ELR (cell line): ENCODE results near the gene PTPRD.

Experiments used
- DNase-seq: peaks from one replicate; pipeline ENCODE4 v3.0.0-alpha.2; 2015; ENCODE audit warnings: low read depth

The PTPRD gene

GRCh38 chr9:8863886-8864544, 1748.8 kb downstream of the PTPRD start:
- no peak for DNase-seq

DNA sequence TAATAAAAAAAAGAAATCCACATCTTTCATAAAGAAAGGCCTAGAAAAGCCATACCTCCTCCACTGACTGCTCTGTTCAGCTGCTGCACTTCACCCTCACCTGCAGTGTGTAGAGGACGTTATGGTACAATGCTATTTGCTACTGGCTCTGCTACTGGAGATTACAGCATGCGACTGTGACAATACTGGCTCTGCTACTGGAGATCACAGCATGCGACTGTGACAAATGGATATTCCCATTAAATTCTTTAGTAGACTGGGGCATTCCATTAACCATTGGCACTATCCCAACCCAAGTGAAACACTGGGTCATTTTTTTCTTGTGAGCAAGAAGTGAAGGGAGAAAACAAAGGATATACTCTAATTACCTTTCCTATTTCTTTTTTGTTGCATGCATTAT, 1749.7 kb downstream of the PTPRD start:
- DNase-seq: no peak

DNA sequence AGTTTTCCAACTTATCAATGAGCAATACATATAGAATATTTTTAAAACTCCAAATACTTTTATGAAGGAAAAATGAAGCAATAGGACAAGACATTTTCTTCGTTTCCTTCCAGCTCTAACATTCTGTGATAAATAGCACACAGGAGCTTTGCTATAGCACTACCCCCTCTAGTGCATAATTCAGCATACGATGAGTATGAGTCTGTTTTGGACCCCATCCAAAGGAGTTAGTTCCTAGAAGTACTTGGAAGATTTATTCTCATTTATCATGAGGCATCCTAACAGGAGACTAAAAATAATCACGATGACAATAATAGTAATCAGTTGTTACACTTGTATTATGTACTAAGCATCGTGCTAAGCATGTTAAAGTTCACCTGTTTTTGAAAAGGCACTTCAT, 1751.9 kb downstream of the PTPRD start:
- DNase-seq: no peak

- DNase-seq: no peak
These were observed 1752.7 kb downstream of the PTPRD start for GRCh38 chr9:8860086-8860485.

- DNase-seq: no peak
These were observed 1753.4 kb downstream of the PTPRD start for GRCh38 chr9:8859416-8859815.

DNA sequence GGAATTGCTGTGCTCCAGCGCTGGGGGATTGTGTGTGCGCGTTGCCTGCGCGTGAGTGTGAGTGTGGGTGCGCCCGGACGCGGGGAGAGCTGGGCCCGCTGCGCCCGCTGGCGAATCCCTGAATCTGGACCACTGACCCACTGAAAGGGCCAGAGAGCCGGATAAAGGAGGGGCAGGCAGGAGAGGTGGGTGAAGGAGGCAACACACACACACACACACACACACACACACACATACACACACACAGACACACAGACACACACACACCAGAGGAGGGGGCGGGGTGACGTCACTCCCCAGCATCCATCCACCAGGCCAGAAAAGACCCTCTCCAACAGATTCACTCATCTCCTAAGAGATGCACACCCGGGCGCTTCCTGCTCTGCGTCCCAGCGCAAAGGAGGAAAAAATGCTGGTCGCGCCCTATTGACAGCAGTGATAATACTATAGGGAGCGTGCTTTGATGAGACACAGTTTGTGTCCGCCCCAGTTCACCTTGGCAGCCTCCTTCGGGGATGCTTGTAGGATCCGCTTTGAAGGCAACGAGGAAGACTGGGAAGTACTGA, 1754.1 kb downstream of the PTPRD start:
- no peak for DNase-seq

- no peak for DNase-seq
These were observed 1754.7 kb downstream of the PTPRD start for GRCh38 chr9:8857926-8858595.

- DNase-seq: no peak
These were observed 1755.5 kb downstream of the PTPRD start for GRCh38 chr9:8857068-8857925.

GRCh38 chr9:8856396-8857067, 1756.3 kb downstream of the PTPRD start:
- DNase-seq: no peak

GRCh38 chr9:8855046-8855445, 1757.8 kb downstream of the PTPRD start:
- no peak for DNase-seq

DNA sequence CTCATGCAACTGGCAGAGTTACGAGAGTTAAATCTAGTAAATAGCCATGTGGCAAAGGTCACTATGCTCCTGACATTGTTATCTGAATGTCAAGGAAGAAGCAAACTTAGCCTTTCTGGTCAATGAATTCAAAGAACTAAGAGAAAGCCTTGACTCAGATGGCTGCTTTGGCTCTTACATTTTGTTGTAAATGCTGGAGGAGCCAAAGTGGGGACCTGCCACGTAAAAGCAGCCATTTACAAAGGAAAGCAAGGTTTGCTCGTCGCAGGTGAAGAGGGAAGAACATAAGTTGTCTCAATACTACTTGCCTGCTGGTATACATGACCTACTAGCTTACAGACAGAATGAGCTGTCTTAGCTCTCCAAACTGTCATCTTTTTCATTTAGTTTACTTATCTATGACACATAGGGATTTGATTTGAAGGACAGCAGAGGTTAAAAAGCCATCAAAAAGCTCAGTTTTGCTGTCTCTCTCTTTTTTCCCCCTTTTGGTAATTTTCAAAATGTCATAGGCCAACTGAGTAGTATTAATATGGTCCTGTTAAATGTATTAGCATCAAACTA, 1760.4 kb downstream of the PTPRD start:
- DNase-seq: no peak

- DNase-seq: no peak
These were observed 1761.9 kb downstream of the PTPRD start for GRCh38 chr9:8850914-8851313.

DNA sequence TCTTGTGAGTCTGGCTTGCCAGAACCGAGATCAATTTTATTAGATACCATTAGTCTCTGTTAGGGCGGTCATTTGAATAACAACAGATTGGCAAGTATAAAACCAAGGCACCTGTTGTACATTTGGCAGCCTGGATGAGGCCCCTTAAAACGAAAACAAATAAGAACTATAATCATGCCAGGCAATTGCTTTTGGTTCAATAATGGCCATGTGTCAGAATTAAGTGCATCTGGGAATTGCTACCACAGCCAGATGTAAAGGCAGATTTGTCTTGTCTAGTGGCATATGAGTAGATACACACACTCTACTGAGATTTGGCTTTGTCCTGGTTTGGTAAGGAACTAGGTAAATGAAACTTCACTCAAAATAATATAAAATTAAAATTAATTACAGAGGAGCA, 1767.0 kb downstream of the PTPRD start:
- DNase-seq: no peak

DNA sequence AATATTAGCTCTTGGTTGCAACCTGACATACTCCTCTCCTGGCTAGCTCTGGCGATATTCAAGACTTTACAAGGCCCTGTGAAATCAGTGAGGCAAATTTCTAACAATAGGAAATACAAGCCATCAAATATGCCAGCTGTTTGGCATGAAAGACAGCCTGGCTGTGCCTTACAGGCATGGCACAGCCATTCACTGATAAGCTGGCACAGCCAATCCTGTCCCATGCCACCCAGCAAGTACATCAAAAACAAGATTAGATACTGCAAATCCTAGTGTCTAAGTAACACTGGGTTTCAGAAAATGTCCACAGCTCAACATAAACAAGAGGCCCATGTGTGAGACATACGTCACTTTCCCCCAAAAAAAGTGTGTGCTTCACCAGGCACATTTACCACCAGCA, 1767.4 kb downstream of the PTPRD start:
- no peak for DNase-seq

DNA sequence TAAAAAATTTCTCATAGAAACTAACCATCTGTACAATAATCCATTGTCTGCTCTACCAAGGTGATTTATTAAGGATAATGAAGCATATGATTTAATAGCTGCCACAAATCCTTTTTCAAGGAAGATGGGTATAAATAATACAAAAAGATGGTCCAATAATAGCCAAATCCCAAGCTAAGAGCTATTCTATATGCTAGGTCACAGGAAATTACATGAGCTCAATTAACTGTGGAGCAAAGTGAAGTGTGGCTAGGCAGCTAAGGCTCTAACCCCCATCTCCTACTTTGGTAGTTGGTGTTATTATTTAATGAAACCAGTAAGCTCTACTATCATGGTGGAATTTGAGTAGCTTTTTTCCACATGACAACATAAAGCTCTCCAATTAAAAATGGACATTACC, 1768.3 kb downstream of the PTPRD start:
- no peak for DNase-seq

GRCh38 chr9:8842402-8843193, 1770.2 kb downstream of the PTPRD start:
- DNase-seq: no peak

DNA sequence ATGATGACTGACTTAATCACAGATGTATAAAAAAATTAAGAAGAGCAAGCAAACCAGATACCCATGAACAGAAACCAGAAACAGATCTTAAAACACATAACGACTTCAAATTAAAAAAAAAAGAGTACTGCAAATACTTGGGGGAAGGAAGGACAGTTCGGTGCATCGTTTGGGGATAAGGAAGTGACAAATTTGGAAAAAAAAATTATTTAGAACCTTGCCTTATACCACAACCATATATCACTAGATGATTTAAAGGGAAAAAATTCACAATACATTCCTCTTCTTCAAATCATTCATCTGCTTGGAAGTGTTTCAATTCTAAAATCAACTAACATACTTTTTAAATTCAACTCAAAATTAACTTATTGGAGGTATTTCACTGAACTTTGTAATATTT, 1774.7 kb downstream of the PTPRD start:
- no peak for DNase-seq

DNA sequence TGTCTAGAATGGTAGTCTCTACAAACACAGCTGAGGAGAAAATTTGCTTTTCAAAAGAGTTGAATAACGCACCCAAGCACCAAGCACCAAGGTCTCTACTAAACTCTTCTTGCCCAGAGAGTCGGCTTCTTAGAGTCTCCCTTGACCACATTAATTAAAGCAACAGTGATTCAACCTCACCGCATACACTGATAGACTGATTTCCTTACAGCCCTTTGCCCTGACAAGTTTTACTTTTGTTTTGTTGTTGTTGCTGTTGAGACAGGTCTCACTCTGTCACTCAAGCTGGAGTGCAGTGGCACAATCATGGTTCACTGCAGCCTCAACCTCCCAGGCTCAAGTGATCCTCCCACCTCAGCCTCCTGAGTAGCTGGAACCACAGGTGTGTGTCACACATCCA, 1777.5 kb downstream of the PTPRD start:
- no peak for DNase-seq

- no peak for DNase-seq
These were observed 1779.8 kb downstream of the PTPRD start for GRCh38 chr9:8832955-8833354.

DNA sequence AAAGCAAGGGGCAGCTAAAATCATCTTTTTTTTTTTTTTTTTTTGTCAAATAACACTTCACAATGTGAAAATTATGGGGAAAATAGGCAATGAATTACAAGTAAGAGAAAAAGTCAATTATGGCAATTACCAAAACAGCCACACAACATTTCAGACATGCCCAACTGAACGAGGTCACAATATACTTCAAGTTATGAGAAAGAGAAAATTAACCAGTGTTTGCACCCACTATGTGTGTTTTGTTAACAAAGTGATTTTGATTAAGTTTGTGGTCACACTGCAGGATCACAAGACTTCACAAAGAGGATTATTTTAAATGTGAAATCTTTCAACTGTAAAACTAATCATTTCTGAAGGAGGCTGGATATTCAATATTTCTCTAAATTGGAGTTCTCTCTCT, 1780.4 kb downstream of the PTPRD start:
- DNase-seq: no peak

GRCh38 chr9:8831568-8831967, 1781.2 kb downstream of the PTPRD start:
- DNase-seq: no peak
